LNCAP (cell line): ENCODE results near the gene STRIP1.

Experiments used
- TF ChIP-seq, protein P1 (sequence below): fragments of 450-650 bp; IDR thresholded peaks from 2 replicates; pipeline ENCODE4 v1.5.1; 2017; ENCODE audit warnings: mild to moderate bottlenecking

STRIP1 gene

DNA sequence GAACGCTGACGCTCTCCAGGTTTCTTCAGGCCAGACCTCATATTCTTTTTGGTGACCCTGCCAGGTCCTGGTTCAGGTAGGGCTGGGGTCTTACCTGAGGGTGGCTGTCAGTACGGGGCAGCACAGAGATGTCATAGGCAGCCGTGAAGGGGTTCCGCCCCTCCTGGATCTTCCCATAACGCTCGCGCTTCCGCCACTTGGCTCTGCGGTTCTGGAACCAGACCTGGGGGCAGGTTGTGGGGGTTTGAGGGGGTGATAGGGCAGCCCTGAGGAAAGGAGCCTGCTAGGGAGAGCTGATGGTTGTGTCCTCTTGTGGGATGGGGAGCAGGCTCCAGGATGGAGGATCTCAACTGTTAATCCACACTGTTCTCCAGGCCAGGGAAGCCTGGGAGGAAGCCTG lies 26.9 kb downstream of the STRIP1 start:
- TF ChIP-seq, protein P1, sequence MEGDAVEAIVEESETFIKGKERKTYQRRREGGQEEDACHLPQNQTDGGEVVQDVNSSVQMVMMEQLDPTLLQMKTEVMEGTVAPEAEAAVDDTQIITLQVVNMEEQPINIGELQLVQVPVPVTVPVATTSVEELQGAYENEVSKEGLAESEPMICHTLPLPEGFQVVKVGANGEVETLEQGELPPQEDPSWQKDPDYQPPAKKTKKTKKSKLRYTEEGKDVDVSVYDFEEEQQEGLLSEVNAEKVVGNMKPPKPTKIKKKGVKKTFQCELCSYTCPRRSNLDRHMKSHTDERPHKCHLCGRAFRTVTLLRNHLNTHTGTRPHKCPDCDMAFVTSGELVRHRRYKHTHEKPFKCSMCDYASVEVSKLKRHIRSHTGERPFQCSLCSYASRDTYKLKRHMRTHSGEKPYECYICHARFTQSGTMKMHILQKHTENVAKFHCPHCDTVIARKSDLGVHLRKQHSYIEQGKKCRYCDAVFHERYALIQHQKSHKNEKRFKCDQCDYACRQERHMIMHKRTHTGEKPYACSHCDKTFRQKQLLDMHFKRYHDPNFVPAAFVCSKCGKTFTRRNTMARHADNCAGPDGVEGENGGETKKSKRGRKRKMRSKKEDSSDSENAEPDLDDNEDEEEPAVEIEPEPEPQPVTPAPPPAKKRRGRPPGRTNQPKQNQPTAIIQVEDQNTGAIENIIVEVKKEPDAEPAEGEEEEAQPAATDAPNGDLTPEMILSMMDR, result no peak

DNA sequence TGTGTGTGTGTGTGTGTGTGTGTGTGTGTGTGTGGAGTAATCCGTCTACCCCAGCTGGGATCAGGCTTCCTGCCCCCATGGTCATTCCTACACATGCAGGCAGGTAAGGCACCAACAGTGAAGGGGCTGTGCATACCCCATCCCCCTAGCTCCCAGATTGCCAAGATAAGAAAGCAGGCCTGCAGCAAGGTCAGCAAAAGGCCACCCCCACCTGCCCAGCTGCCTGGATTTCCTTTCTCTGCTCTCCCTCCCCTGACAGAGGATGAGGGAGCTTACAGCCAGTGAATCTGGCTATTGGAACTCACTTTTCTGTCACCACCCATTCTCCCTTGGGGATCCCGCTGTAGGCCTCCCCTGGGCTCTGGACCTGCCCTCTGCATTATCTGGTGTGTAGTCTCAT lies 28.2 kb downstream of the STRIP1 start:
- TF ChIP-seq, protein P1, result no peak

DNA sequence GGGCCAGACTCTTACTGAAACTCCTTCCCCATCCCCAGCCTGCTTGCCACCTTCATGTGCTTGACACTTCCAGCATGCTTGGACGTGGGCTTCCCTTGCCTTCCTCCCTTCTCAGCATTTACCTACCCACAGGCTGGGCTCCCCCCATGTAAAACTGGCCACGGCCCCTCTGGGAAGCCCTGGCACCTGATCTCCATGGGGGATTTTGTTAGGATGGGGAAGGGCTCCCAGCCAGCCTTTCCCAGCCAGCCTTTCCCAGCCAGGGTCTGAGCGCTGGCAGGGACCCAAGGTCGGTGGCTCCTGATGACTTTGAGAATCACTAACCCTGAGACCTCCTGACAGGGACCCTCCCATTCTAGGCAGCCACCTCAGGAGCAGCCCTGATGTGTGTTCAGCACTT lies 29.4 kb downstream of the STRIP1 start:
- TF ChIP-seq, protein P1, result no peak

DNA sequence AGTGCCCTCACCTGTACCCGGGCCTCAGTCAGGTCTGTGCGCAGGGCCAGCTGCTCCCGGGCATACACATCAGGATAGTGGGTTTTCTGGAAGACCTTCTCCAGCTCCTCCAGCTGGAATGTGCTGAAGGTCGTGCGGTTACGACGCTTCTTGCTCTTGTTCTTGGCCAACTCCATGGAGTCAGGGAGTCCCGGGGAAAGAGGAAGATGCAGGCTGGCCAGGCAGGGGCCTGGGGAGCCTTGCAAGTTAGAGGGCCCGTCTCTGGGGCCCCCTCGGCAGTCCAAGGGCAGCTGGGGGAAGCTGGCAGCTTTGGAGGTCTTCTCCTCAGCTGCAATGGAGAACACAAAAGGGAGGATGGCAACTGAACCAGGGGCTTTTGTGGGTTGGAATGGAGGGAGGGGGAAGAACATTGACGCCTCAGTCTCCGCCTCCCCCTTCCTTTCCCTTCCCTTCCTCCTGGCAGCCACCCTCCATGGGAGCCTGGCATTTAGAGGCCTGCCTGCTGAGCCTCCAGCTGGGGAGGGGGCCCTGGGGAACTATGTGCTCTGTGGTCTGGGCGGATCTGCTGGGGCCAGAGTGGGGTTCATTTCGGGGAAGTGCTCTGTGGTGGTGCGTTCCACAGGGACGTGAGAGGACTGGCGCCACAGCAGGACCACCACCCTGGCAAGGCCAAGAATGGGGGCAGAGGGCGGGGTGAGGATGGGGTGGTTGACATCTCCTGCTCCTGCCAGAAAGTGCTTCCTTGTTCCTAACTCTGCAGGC lies 30.3 kb downstream of the STRIP1 start:
- TF ChIP-seq, protein P1, result no peak

DNA sequence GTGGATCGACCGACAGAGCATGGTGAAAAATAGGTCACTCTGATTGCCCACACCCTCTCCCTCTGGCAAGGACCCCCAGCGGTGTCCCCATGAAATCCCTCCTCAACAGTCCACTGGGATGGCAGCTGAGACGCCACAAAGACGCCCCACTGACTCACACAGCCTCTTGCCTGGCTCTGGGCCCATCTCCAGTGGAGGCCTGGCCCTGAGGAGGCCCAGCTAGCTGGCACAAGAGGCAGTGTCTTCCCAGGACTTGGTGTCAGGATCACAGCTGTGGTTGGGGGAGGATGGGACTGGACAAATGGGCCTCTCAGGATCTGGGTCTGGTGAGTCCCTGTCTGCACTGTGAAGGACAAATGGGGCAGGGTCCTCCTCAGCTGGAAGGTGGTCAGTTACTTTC lies 31.4 kb downstream of the STRIP1 start:
- TF ChIP-seq, protein P1, result no peak

DNA sequence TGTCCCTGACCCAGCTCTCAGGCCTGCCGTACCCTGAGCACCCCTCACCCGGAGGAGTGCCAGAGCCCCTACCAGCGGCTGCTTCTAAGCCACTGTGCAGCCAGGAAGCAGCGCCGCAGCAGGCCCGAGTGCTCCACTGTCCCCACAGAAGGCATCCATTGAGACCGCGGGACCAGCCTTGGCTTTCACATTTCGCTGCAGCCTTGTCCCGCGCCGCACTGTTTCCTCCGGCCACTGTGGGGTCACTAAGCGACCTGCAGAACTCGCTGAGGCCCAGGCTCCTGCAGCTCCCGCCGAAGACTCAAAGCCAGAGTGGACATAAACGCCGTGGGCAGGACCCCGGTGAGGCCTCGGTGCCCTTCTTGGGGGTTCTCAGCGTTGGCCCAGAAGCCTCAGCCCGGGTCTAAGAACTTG lies 33.1 kb downstream of the STRIP1 start:
- TF ChIP-seq, protein P1, result no peak

DNA sequence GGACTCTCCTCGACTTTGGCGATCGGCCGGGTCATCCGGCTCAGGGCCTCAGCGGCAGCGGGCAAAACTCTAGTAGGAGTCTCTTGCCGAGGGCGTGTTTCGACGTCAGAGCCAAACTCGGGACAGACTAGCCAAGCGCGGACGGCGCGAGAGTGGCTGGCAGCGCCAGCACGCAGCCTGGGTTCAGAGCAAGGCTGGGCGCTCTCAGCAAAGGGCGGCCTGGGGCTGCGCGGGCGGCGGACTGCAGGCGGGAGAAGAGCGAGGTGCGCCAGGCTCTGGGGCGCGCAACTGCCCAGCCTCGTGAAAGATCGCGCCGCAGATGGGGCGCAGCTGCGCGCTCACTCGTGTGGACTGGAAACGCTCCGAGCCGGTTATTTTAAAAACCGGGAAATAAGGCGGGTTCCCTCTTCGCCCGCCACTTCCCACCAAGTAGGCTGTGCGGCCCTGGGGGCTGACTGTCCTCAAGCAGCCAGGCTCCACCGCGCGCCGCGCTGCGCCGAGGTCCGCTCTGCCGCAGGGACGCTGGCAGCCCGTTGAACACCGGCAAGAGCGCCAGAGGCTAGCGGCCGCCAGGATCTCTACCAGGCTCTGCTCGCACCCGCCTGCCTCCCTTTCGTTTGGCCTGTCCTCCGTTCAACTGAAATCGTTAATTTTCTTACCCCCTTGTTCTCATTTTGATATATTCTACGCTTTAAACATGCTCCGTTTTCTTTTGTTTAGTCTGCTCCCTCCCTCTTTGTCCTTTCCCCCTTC lies 33.6 kb downstream of the STRIP1 start:
- TF ChIP-seq, protein P1, result no peak
